Measurements from ENCODE around the gene CEP128. TPM values are rescaled to one million over a fixed set of nuclear protein-coding genes. Genes with fewer than 3 reads are reported as not detected.

Gene CEP128
- polyA plus RNA-seq, 1 donor (not counting 4 experiments of a cell fraction or from before 2014, with no cell fraction given) = 2.6 TPM

- FAIRE-seq (no peak), DNase-seq (ENCODE audit: low read depth, low spot score) (no peak)
- dilution Hi-C loops (cut with MboI; ENCODE audit: extremely low pct_ligation_motif_present, low sequenced_read_pairs) = no loop called here
- Histone ChIP-seq H3K4me2 (ENCODE audit: control insufficient read depth, extremely low read depth, insufficient read depth, low read depth, low read length) (no peak overlapping the region), H3K36me3 (ENCODE audit: control insufficient read depth in 2 of 2, extremely low read depth in 1 of 2, insufficient read depth in 2 of 2, low read length in 2 of 2) (no peaks in the 10 kb centered on the region), H3K9me1 (ENCODE audit: control insufficient read depth, extremely low read depth, insufficient read depth, low read length) (no peaks in the 10 kb centered on the region), H3K4me3 (ENCODE audit: control insufficient read depth in 2 of 3, extremely low read depth in 1 of 3, insufficient read depth in 2 of 3, low read depth in 1 of 3, low read length in 3 of 3) (no peak overlapping the region), H3K9ac (ENCODE audit: control insufficient read depth, extremely low read depth, insufficient read depth, low read length) (no peak overlapping the region), H3K9me3 (ENCODE audit: control insufficient read depth, low read depth, low read length) (no peaks in the 10 kb centered on the region), H3K4me1 (ENCODE audit: control insufficient read depth, extremely low read depth, insufficient read depth, low read length) (no peaks in the 10 kb centered on the region), H3K27ac (ENCODE audit: control insufficient read depth, insufficient read depth, low read length) (no peak overlapping the region), H3K79me2 (ENCODE audit: control insufficient read depth, insufficient read depth, low read length) (no peaks in the 10 kb centered on the region), H4K20me1 (ENCODE audit: control insufficient read depth, extremely low read depth, insufficient read depth, low read length) (no peaks in the 10 kb centered on the region), H3K27me3 (ENCODE audit: control insufficient read depth, extremely low read depth, insufficient read depth, low read length) (no peaks in the 10 kb centered on the region), H2AFZ (ENCODE audit: control insufficient read depth, low read length) (no peak overlapping the region)
- no peak for TF ChIP-seq EZH2 (IDR thresholded peaks at IDR 0.05; ENCODE audit: low read length)
- no peak for TF ChIP-seq CTCF (optimal IDR thresholded peaks at IDR 0.05 in 1 of 3, IDR thresholded peaks at IDR 0.05 in 1 of 3, conservative IDR thresholded peaks at IDR 0.05 in 1 of 3; ENCODE audit: extremely low read depth in 1 of 3, insufficient read depth in 2 of 3, low read length in 3 of 3)
These were observed 35.2 kb downstream of the CEP128 start for GRCh38 chr14:80906336-80906735.

GRCh38 chr14:80902608-80903007 lies 38.9 kb downstream of the CEP128 start:
- no peak for DNase-seq (ENCODE audit: low read depth, low spot score)
- Histone ChIP-seq H3K9me1 (ENCODE audit: control insufficient read depth, extremely low read depth, insufficient read depth, low read length) (no peaks in the 10 kb centered on the region), H3K27ac (ENCODE audit: control insufficient read depth, insufficient read depth, low read length) (no peak overlapping the region), H3K9me3 (ENCODE audit: control insufficient read depth, low read depth, low read length) (no peaks in the 10 kb centered on the region), H3K4me1 (ENCODE audit: control insufficient read depth, extremely low read depth, insufficient read depth, low read length) (no peaks in the 10 kb centered on the region), H3K4me2 (ENCODE audit: control insufficient read depth, extremely low read depth, insufficient read depth, low read depth, low read length) (no peak overlapping the region), H3K36me3 (ENCODE audit: control insufficient read depth in 2 of 2, extremely low read depth in 1 of 2, insufficient read depth in 2 of 2, low read length in 2 of 2) (no peaks in the 10 kb centered on the region), H3K4me3 (ENCODE audit: control insufficient read depth in 2 of 3, extremely low read depth in 1 of 3, insufficient read depth in 2 of 3, low read depth in 1 of 3, low read length in 3 of 3) (no peak overlapping the region), H3K79me2 (ENCODE audit: control insufficient read depth, insufficient read depth, low read length) (no peaks in the 10 kb centered on the region), H2AFZ (ENCODE audit: control insufficient read depth, low read length) (no peak overlapping the region), H3K9ac (ENCODE audit: control insufficient read depth, extremely low read depth, insufficient read depth, low read length) (no peak overlapping the region), H3K27me3 (ENCODE audit: control insufficient read depth, extremely low read depth, insufficient read depth, low read length) (no peaks in the 10 kb centered on the region), H4K20me1 (ENCODE audit: control insufficient read depth, extremely low read depth, insufficient read depth, low read length) (no peaks in the 10 kb centered on the region)
- dilution Hi-C loops (cut with MboI; ENCODE audit: extremely low pct_ligation_motif_present, low sequenced_read_pairs) = no loop called here
- FAIRE-seq = no peak
- TF ChIP-seq CTCF (optimal IDR thresholded peaks at IDR 0.05 in 1 of 3, IDR thresholded peaks at IDR 0.05 in 1 of 3, conservative IDR thresholded peaks at IDR 0.05 in 1 of 3; ENCODE audit: extremely low read depth in 1 of 3, insufficient read depth in 2 of 3, low read length in 3 of 3) (no peak), EZH2 (IDR thresholded peaks at IDR 0.05; ENCODE audit: low read length) (no peak)
